Fibroblast of lung (primary cell): ENCODE results near the gene TMPRSS4. TPM values are rescaled to one million over a fixed set of nuclear protein-coding genes. Genes with fewer than 3 reads are reported as not detected.

Experiments used
- DNase-seq, 2 donors: peaks; one replicate each; pipeline versions ENCODE4 v3.0.0 to v3.0.0-alpha.2; 2010; ENCODE audit warnings: low read depth in 2 of 2
- H2AFZ ChIP-seq: 2 replicates; pipeline ENCODE4 v1.5.1; 2012; ENCODE audit warnings: low read length, control low read depth, inconsistent platforms
- H3K27ac ChIP-seq: 2 replicates; pipeline ENCODE4 v1.5.1; 2011; ENCODE audit warnings: low read length, control low read depth; ENCODE audit not compliant: insufficient read depth
- H3K27me3 ChIP-seq: 2 replicates; pipeline ENCODE4 v1.5.1; 2011; ENCODE audit warnings: mild to moderate bottlenecking, low read length; ENCODE audit not compliant: control insufficient read depth, insufficient read depth
- H3K36me3 ChIP-seq: 2 replicates; pipeline ENCODE4 v1.5.1; 2011; ENCODE audit warnings: low read length; ENCODE audit not compliant: control insufficient read depth, insufficient read depth
- H3K4me1 ChIP-seq: 2 replicates; pipeline ENCODE4 v1.5.1; 2011; ENCODE audit warnings: low read length; ENCODE audit not compliant: control insufficient read depth, insufficient read depth; ENCODE audit errors: extremely low read depth
- H3K4me2 ChIP-seq: 2 replicates; pipeline ENCODE4 v1.5.1; 2011; ENCODE audit warnings: low read length, control low read depth; ENCODE audit not compliant: insufficient read depth; ENCODE audit errors: extremely low read depth
- H3K4me3 ChIP-seq, 4 experiments: fragments of 200-600 bp in 1 of 4; sonication (generic) in 1 of 4; replicated peaks in 1 of 4; 2 replicates each; pipeline ENCODE4 v1.5.1; 2011 to 2016; ENCODE audit warnings: low read length in 4 of 4, low read depth in 3 of 4, mild to moderate bottlenecking in 3 of 4, control low read depth in 2 of 4, inconsistent platforms in 1 of 4, mixed read lengths in 1 of 4; ENCODE audit not compliant: insufficient read depth in 1 of 4; ENCODE audit errors: control extremely low read depth in 1 of 4
- H3K79me2 ChIP-seq: 2 replicates; pipeline ENCODE4 v1.5.1; 2012; ENCODE audit warnings: mild to moderate bottlenecking, low read length, inconsistent platforms; ENCODE audit not compliant: control insufficient read depth, insufficient read depth
- H3K9ac ChIP-seq: 2 replicates; pipeline ENCODE4 v1.5.1; 2011; ENCODE audit warnings: mild to moderate bottlenecking, low read length, control low read depth; ENCODE audit not compliant: insufficient read depth
- H3K9me3 ChIP-seq: 2 replicates; pipeline ENCODE4 v1.5.1; 2012; ENCODE audit warnings: low read depth, low read length; ENCODE audit not compliant: control insufficient read depth, insufficient read depth
- H4K20me1 ChIP-seq: 2 replicates; pipeline ENCODE4 v1.5.1; 2011; ENCODE audit warnings: low read length; ENCODE audit not compliant: control insufficient read depth, insufficient read depth; ENCODE audit errors: extremely low read depth
- CTCF ChIP-seq, 2 donors: IDR thresholded peaks in 1 of 2; conservative IDR thresholded peaks in 1 of 2; 1 replicate in 1 of 2; 2 replicates in 1 of 2; pipeline ENCODE4 v1.5.1; 2011 to 2012; ENCODE audit warnings: low read length in 2 of 2, control low read depth in 1 of 2, inconsistent platforms in 1 of 2, low read depth in 1 of 2, mild to moderate bottlenecking in 1 of 2
- EZH2 ChIP-seq: IDR thresholded peaks from 2 replicates; pipeline ENCODE4 v1.5.1; 2012; ENCODE audit warnings: low read length, control low read depth, mild to moderate bottlenecking; ENCODE audit errors: missing control alignments
- polyA plus RNA-seq, 2 donors: library from polyadenylated mRNA; depleted of rRNA in 1 of 2; stranded (reverse) in 1 of 2; unstranded in 1 of 2; fragments of >200 nt; gene quantifications; 2 replicates each; pipeline ENCODE4 v1.2.1, GENCODE V29; 2011 to 2012; ENCODE audit warnings: missing spikeins in 1 of 2
- total RNA-seq: library from RNA; depleted of rRNA; stranded (reverse); fragments of >200 nt; gene quantifications from 2 replicates; pipeline ENCODE4 v1.2.1, GENCODE V29; 2014

Gene TMPRSS4
- total and polyA plus RNA-seq, 2 donors (not counting 1 experiment from before 2014, with no cell fraction given): not detected

DNA sequence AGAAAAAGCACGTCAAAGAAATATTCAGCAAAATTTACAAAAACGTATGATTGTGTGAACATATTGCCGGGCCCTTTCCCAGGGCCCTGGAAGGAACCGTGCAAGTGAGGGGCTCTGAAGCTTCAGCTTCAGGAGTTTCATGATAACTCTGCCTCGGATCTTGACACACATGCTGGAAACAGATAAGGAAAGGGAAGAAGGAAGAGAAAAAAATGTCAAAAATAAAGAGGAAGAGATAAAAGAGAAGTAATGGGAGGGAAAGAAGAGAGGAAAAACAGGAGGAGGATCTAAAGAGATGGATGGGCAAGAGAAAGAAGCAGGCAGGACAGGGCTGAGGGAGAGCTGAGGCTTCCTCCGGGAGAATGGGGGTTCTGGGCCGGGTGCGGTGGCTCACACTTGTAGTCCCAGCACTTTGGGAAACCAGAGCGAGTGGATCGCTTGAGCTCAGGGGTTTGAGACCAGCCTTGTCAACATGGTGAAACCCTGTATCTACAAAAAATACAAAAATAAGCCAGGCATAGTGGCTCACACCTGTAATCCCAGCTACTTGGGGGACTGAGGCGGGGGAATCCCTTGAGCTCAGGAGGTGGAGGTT lies 2.7 kb upstream of the TMPRSS4 start:
- Histone ChIP-seq H3K79me2 (no peaks in the 10 kb centered on the region), H3K4me1 (no peaks in the 10 kb centered on the region), H3K9me3 (no peaks in the 10 kb centered on the region), H4K20me1 (no peaks in the 10 kb centered on the region), H3K27ac (no peak overlapping the region), H3K4me2 (no peak overlapping the region), H3K36me3 (no peaks in the 10 kb centered on the region), H3K27me3 (no peaks in the 10 kb centered on the region), H2AFZ (no peak overlapping the region), H3K4me3 (no peak overlapping the region), H3K9ac (no peak overlapping the region)
- TF ChIP-seq CTCF (conservative IDR thresholded peaks at IDR 0.05 in 1 of 2, IDR thresholded peaks at IDR 0.05 in 1 of 2; ENCODE audit: low read depth in 1 of 2, low read length in 2 of 2): no peak
- no peak for TF ChIP-seq EZH2
- DNase-seq: no peak

DNA sequence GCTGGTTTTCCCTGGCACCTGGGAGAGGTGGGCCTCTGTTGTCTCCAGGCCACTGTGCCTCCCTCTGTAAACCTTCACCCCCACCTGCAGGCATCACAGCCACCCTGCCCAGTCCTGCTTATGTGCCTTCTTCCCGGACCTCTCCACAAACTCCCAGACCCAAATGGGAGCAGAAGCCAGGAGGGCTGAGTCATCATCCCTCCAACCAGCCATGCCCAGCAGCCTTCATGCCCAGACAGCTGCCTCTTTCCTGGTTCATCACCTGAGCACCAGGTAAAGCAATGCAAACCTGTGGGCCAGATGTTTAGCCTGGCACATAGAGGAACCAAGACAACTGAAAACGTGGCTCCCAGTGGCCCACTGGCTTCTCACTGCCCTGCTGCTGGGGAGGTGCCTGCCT lies 2.1 kb upstream of the TMPRSS4 start:
- H2AFZ ChIP-seq: no peak overlapping the region

GRCh38 chr11:118078911-118079411 lies 2.1 kb downstream of the TMPRSS4 start:
- TF ChIP-seq CTCF (conservative IDR thresholded peaks at IDR 0.05 in 1 of 2, IDR thresholded peaks at IDR 0.05 in 1 of 2; ENCODE audit: low read depth in 1 of 2, low read length in 2 of 2) (no peak), EZH2 (no peak)
- Histone ChIP-seq H3K4me3 (no peak overlapping the region), H3K4me2 (no peak overlapping the region), H4K20me1 (no peaks in the 10 kb centered on the region), H3K27ac (no peak overlapping the region), H3K79me2 (no peaks in the 10 kb centered on the region), H3K4me1 (no peaks in the 10 kb centered on the region), H3K9ac (no peak overlapping the region), H2AFZ (no peak overlapping the region), H3K27me3 (no peaks in the 10 kb centered on the region), H3K9me3 (no peaks in the 10 kb centered on the region), H3K36me3 (no peaks in the 10 kb centered on the region)
- no peak for DNase-seq

More for the DNA sequence above, 2.1 kb upstream of the TMPRSS4 start:
- no peak overlapping the region for H3K27ac ChIP-seq
- no peaks in the 10 kb centered on the region for H3K36me3 ChIP-seq
- H3K27me3 ChIP-seq: no peaks in the 10 kb centered on the region
- H4K20me1 ChIP-seq: no peaks in the 10 kb centered on the region
- no peaks in the 10 kb centered on the region for H3K9me3 ChIP-seq
- no peak overlapping the region for H3K9ac ChIP-seq
- no peak for DNase-seq
- no peaks in the 10 kb centered on the region for H3K4me1 ChIP-seq
- no peak overlapping the region for H3K4me2 ChIP-seq
- no peak overlapping the region for H3K4me3 ChIP-seq
- H3K79me2 ChIP-seq: no peaks in the 10 kb centered on the region
- TF ChIP-seq EZH2: no peak
- TF ChIP-seq CTCF (conservative IDR thresholded peaks at IDR 0.05 in 1 of 2, IDR thresholded peaks at IDR 0.05 in 1 of 2; ENCODE audit: low read depth in 1 of 2, low read length in 2 of 2): no peak
